ENCODE results near the gene MCF2L. TPM values are rescaled to one million over a fixed set of nuclear protein-coding genes. Genes with fewer than 3 reads are reported as not detected.

Gene MCF2L
- total RNA-seq, 4 donors from 2014 or later: 18.4 to 173 (median 57.6) TPM

GRCh38 chr13:113004126-113004525 lies 35.1 kb downstream of the MCF2L start:
- no peak for TF ChIP-seq CTCF (IDR thresholded peaks at IDR 0.05; ENCODE audit: low read depth)

GRCh38 chr13:113005076-113005865 lies 36.3 kb downstream of the MCF2L start:
- TF ChIP-seq CTCF (IDR thresholded peaks at IDR 0.05; ENCODE audit: low read depth): no peak

DNA sequence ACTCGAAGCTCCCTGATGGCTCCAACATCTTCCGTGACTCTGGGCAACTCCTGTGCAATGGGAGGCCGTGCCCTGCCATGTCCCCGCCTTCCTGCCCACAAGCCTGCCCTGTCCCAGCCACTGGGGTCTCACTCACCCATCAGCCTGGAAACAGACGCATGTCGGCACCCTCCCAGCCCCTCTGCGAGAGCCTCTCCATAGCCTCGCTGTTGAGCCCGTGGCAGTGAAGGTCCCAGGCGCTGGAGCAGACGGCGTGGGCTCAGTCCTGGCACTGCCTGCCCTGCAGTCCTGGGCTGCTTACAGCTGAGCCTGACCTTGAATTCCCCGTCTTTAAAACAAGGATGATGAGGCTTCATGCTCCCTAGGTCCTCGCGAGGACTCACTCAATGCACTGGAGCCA lies 37.0 kb downstream of the MCF2L start:
- TF ChIP-seq CTCF (IDR thresholded peaks at IDR 0.05; ENCODE audit: low read depth): no peak

DNA sequence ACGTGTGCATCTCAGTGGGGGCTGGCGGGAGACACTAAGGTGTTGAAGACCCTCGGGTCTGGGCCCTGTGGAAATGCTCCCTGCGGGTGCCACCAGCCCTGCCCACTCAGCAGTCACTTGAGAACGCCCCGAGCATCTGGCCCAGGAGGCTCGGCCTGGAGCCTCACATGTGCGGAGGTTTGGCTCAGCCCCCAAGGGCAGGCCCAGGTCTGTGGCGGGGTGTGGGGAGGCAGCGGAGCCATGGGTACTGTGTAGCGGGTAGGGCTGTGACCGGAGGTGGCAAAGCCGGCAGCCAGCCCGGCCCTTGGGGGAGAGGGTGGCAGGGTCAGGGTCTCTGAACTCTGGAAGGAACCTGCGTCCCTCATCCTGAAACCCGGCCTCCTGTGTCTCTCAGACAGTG lies 37.6 kb downstream of the MCF2L start:
- TF ChIP-seq CTCF (IDR thresholded peaks at IDR 0.05; ENCODE audit: low read depth): no peak

GRCh38 chr13:113008851-113009250 lies 39.8 kb downstream of the MCF2L start:
- no peak for TF ChIP-seq CTCF (IDR thresholded peaks at IDR 0.05; ENCODE audit: low read depth)

DNA sequence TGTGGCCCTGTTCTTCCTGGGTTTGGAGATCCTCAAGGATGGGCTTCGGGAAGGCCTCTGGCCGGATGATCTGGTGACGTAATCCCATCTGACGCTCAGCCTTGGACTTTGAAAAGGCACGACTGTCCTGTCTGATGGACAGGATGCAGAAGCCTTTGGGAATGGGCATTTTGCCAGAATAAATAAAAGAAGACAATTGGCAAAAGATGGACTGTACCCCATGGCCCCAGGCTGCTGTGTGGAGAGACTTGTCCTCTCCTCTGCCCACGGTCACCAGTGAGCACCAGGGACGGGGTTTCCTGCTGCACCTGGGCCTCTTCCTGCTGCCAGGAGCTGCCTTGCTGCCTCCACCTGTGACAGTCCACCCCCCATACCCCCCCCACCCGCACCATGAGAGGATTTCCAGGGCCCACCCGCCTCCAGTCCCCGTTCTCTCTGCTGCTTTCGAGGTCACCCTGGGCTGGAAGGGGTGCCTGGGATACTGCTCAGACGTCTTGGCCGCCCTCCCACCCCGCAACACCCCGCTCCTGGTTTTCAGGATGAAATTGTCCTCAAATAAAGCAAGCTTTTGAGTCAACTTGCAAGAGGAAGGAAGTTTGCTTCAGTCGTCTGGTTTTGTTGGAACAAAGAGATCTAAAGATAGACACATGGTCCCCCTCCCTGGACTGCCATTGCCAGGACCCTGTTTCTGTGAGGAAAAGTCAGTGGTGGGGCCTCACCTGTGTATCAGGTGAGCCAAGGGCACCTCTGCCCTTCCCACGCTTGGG lies 40.9 kb downstream of the MCF2L start:
- no peak for TF ChIP-seq CTCF (IDR thresholded peaks at IDR 0.05; ENCODE audit: low read depth)

DNA sequence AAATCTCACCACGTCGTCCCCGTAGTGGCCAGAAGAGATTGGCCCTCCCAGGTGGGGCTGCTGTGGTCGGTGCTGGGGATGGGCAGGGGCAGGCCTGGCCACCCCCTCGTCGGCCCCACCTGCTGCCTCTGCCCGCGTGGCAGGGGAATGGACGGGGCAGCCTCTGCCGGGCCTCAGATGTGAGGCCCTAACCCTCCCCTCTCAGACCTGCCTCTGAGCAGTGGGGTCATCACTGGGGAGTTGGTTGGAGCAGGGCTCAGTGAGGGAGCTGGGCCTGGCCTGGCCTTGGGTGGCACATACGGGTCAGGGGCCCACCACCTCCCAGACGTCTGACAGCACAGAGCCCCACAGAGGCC lies 41.5 kb downstream of the MCF2L start:
- no peak for TF ChIP-seq CTCF (IDR thresholded peaks at IDR 0.05; ENCODE audit: low read depth)
